ENCODE measurements around the gene SLX4IP. TPM values are rescaled to one million over a fixed set of nuclear protein-coding genes. Genes with fewer than 3 reads are reported as not detected.

The SLX4IP gene
- total and polyA plus RNA-seq, 2 donors: 1.4 to 7.1 TPM

- H3K4me3 ChIP-seq (ENCODE audit: low read depth, low read length): no peak overlapping the region
- no peaks in the 10 kb centered on the region for H3K4me1 ChIP-seq (ENCODE audit: insufficient read depth)
- no peaks in the 10 kb centered on the region for H3K36me3 ChIP-seq (ENCODE audit: insufficient read depth)
- H3K27ac ChIP-seq (ENCODE audit: low read depth): no peak overlapping the region
- 96% methylated on average over 4 of the region's 4 CpGs for WGBS
- DNase-seq (ENCODE audit: extremely low spot score): no peak
These were observed 43.8 kb downstream of the SLX4IP start for GRCh38 chr20:10478930-10479329.

DNA sequence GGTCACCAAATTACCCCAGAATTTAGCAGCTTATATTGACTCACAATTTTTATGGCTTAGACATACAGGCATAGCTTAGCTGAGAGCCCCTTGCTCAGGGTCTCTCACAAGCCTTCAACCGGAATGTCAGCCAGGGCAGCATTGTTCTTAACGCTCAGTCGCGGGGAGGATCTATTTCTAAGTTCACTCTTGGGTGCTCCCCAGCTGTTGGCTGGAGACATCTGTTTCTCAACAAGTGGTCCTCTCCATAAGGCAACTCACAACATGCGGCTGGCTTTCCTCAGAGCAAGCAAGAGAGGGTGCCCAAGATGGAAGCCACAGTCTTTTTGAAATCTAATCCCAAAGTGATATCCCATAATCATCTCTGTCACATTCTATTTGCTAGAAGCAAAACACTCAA lies 46.6 kb downstream of the SLX4IP start:
- Histone ChIP-seq H3K4me3 (ENCODE audit: low read depth, low read length) (no peak overlapping the region), H3K4me1 (ENCODE audit: insufficient read depth) (no peaks in the 10 kb centered on the region), H3K36me3 (ENCODE audit: insufficient read depth) (no peaks in the 10 kb centered on the region), H3K27ac (ENCODE audit: low read depth) (no peak overlapping the region)
- 82% methylated on average over 5 of the region's 5 CpGs for WGBS
- no peak for DNase-seq (ENCODE audit: extremely low spot score)

DNA sequence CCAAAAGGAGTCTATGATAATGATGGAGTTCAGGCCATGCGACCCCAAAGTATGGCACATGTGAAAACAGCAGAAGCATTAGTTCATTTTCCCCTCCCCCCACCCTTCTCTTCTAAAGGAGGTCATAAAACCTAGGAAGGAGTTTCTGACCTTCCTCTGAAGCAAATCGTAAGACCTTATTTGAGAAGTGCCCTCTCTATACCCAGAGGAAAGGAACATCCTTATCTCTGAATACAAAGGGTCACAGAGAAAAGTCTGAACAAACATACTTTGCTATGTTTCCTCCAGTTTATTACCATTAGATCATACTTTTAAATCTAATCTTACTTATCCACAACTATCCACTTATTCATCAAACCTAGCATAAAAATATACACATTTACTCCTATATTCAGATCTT lies 48.6 kb downstream of the SLX4IP start:
- H3K4me1 ChIP-seq (ENCODE audit: insufficient read depth): no peaks in the 10 kb centered on the region
- 91% methylated on average over 2 of the region's 2 CpGs for WGBS
- H3K36me3 ChIP-seq (ENCODE audit: insufficient read depth): no peaks in the 10 kb centered on the region
- H3K4me3 ChIP-seq (ENCODE audit: low read depth, low read length): no peak overlapping the region
- no peak for DNase-seq (ENCODE audit: extremely low spot score)
- H3K27ac ChIP-seq (ENCODE audit: low read depth): no peak overlapping the region

DNA sequence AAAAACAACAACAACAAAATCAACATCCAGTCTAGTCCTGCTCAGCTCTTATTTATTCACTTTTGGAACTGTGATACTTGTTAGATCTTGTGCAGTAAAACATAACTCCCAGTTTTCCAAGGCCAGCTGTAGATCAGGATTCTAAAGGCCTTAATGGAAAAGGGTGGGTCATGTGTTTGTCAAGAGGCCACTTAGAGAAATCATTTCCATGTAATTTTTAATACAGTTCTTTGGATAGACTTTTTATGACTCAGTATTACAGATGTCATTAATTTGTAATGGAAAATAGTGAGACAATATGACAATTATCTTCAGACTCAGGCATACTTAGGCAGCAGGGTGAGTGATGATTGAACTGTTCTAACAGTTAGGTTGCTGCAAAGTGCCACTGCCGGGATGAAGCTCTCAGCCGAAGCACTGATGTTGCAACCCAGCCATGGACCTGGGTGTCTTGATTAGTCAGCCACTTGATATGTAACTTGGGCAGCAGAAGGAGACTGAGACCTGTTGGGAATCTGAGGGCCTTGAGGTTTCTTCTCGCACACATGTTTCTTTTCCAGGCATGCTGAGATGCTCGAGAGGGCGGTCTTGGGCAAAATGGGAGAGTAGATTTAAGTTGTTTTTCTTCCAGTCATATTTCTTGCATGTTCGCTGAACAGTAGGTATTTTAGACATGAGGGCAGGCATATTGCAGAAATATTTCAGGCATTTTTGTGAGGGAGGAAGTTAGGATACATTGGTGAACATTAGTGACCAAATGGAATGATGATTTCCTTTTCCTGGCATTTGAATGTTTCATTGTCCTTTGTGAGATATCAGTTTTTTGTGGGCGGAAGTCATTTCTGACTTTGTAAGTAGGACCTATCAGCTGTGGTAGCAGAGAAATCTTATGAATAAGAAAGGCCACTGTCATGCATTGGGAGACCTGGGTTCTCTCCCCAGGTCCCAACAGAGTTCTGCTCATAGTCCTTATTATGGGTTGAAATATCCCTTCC lies 52.3 kb downstream of the SLX4IP start:
- 89% methylated on average over 7 of the region's 7 CpGs for WGBS
- no peak overlapping the region for H3K4me3 ChIP-seq (ENCODE audit: low read depth, low read length)
- H3K4me1 ChIP-seq (ENCODE audit: insufficient read depth): no peaks in the 10 kb centered on the region
- no peak overlapping the region for H3K27ac ChIP-seq (ENCODE audit: low read depth)
- H3K36me3 ChIP-seq (ENCODE audit: insufficient read depth): no peaks in the 10 kb centered on the region
- no peak for DNase-seq (ENCODE audit: extremely low spot score)

DNA sequence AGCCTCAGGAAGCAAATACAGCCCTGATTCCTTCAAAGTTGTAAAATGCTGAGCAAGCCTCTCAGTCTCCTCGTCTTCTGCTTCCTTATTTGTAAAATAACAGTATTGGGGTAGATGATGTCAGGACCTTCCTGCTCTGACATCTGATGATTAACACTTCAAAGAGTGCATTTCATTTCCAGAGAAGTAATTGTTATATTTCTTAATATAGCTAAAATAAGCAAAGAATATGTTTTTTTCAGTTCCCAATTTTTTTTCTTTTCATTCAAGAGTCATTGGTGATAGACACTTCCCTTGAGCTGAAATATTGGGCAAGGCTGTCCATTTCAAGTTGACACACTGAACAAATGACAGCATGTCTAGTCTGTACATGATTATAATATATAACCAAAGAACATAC lies 53.4 kb downstream of the SLX4IP start:
- no peaks in the 10 kb centered on the region for H3K4me1 ChIP-seq (ENCODE audit: insufficient read depth)
- H3K27ac ChIP-seq (ENCODE audit: low read depth): no peak overlapping the region
- WGBS: 84% methylated on average over 1 of the region's 1 CpG
- DNase-seq (ENCODE audit: extremely low spot score): no peak
- no peaks in the 10 kb centered on the region for H3K36me3 ChIP-seq (ENCODE audit: insufficient read depth)
- H3K4me3 ChIP-seq (ENCODE audit: low read depth, low read length): no peak overlapping the region

DNA sequence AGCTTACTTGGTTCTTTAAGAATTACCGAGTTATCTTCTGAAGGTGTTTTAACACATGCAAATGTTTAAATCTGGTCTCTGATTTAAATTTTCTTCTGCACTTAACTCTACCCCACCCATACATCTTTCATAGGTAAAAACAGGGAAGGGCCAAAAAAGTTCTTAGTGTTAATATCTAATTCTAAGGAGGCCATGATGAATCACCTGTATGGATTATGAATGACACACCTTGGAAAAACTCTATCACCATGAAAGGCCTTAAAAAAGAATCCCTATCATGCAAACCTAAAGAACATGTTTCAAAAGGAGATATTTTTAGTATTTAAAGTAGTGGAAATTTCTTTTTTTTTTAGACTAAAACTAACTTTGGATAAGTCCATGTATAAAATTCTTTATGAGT lies 54.7 kb downstream of the SLX4IP start:
- Histone ChIP-seq H3K4me1 (ENCODE audit: insufficient read depth) (no peaks in the 10 kb centered on the region), H3K36me3 (ENCODE audit: insufficient read depth) (no peaks in the 10 kb centered on the region), H3K4me3 (ENCODE audit: low read depth, low read length) (no peak overlapping the region), H3K27ac (ENCODE audit: low read depth) (no peak overlapping the region)
- whole genome bisulfite sequencing: 97% methylated on average over 1 of the region's 1 CpG
- DNase-seq (ENCODE audit: extremely low spot score): no peak

GRCh38 chr20:10490257-10490656 lies 55.2 kb downstream of the SLX4IP start:
- no peaks in the 10 kb centered on the region for H3K4me1 ChIP-seq (ENCODE audit: insufficient read depth)
- H3K4me3 ChIP-seq (ENCODE audit: low read depth, low read length): no peak overlapping the region
- H3K36me3 ChIP-seq (ENCODE audit: insufficient read depth): no peaks in the 10 kb centered on the region
- H3K27ac ChIP-seq (ENCODE audit: low read depth): no peak overlapping the region
- WGBS: 97% methylated on average over 2 of the region's 2 CpGs
- DNase-seq (ENCODE audit: extremely low spot score): no peak

DNA sequence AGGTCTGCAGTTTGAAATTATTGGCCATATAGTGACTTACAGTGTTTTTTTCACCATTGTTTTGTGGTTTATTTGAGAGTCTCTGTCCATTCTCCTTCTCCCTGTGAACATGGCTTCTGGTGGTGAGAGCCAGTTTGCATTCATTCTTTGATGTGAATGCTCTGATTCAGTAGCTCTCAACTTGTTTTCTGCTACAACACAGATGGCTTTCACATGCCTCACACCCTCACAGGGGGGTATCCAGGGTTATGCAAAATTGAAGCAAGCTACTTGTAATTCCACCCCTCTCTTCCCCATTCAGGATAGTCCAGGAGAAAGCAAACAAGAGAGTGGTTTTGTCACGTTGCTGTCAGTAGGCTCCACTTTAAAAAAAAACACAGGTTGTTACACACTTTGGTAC lies 55.6 kb downstream of the SLX4IP start:
- WGBS: 63% methylated on average over 1 of the region's 1 CpG

DNA sequence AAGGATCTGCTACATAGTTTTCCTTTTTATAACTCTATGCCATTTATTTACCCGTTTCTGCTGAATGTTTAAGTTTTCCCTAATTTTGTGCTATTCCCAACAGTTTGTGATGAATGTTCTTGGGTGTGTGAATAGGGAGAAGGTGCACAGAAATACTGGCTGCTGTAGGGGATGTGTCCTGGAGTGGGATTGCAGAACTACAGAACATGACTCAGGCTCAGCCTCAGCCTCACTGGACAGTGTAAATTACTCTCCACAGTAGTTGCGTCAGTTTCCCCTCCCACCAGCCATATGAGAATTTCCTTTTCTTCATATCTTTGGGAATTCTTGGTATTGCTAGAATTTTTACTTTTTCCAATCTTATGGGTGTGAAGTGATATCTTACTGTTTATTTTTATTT lies 57.0 kb downstream of the SLX4IP start:
- Histone ChIP-seq H3K27ac (ENCODE audit: low read depth) (no peak overlapping the region), H3K4me1 (ENCODE audit: insufficient read depth) (no peaks in the 10 kb centered on the region), H3K36me3 (ENCODE audit: insufficient read depth) (no peaks in the 10 kb centered on the region), H3K4me3 (ENCODE audit: low read depth, low read length) (no peak overlapping the region)
- WGBS: 83% methylated on average over 2 of the region's 2 CpGs
- DNase-seq (ENCODE audit: extremely low spot score): no peak

More for the DNA sequence above, 55.6 kb downstream of the SLX4IP start:
- no peak for DNase-seq (ENCODE audit: extremely low spot score)
- H3K36me3 ChIP-seq (ENCODE audit: insufficient read depth): no peaks in the 10 kb centered on the region
- H3K4me3 ChIP-seq (ENCODE audit: low read depth, low read length): no peak overlapping the region
- no peaks in the 10 kb centered on the region for H3K4me1 ChIP-seq (ENCODE audit: insufficient read depth)
- no peak overlapping the region for H3K27ac ChIP-seq (ENCODE audit: low read depth)

DNA sequence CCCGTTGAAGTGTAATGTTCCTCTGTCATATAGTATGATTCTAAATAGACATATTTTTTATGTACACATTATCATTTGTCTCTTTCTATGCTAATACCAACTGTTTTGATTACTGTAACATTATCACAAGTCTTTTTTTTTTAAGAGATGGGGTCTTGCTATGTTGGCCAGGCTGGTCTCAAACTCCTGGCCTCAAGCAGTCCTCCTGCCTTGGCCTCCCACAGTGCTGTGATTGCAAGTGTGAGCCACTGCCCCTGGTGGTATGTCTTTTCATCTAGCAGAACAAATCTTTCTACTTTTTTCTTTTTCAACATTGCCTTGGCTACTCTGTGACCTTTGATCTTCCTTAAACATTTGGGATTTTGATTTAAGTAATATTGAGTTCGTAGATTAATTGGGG lies 57.7 kb downstream of the SLX4IP start:
- no peak overlapping the region for H3K4me3 ChIP-seq (ENCODE audit: low read depth, low read length)
- WGBS: 99% methylated on average over 2 of the region's 2 CpGs
- DNase-seq (ENCODE audit: extremely low spot score): no peak
- no peaks in the 10 kb centered on the region for H3K36me3 ChIP-seq (ENCODE audit: insufficient read depth)
- H3K4me1 ChIP-seq (ENCODE audit: insufficient read depth): no peaks in the 10 kb centered on the region
- no peak overlapping the region for H3K27ac ChIP-seq (ENCODE audit: low read depth)

DNA sequence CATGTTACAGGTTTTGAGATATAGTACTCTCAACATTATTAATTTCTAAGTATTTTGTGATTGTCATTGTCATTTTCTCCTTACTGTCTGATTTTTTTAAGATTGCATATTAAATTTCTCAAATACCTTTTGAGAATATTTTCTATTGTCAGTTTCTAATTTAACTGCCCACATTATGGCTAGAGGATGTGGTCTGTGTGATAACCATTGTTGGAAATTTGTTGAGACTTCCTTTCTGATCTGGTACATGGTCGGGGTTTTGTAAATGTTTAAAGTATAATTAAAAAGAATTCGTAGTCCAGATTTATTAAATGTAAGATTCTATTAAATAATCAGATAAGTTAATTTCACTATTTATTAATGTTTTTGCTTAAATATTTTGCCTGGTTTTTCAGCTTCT lies 60.1 kb downstream of the SLX4IP start:
- Histone ChIP-seq H3K4me1 (ENCODE audit: insufficient read depth) (no peaks in the 10 kb centered on the region), H3K27ac (ENCODE audit: low read depth) (no peak overlapping the region), H3K4me3 (ENCODE audit: low read depth, low read length) (no peak overlapping the region), H3K36me3 (ENCODE audit: insufficient read depth) (no peaks in the 10 kb centered on the region)
- no peak for DNase-seq (ENCODE audit: extremely low spot score)
- 78% methylated on average over 2 of the region's 2 CpGs for WGBS

- Histone ChIP-seq H3K4me3 (ENCODE audit: low read depth, low read length) (no peak overlapping the region), H3K27ac (ENCODE audit: low read depth) (no peak overlapping the region), H3K36me3 (ENCODE audit: insufficient read depth) (no peaks in the 10 kb centered on the region), H3K4me1 (ENCODE audit: insufficient read depth) (no peaks in the 10 kb centered on the region)
- DNase-seq (ENCODE audit: extremely low spot score): no peak
- 95% methylated on average over 2 of the region's 2 CpGs for WGBS
These were observed 61.4 kb downstream of the SLX4IP start for GRCh38 chr20:10496465-10496864.

DNA sequence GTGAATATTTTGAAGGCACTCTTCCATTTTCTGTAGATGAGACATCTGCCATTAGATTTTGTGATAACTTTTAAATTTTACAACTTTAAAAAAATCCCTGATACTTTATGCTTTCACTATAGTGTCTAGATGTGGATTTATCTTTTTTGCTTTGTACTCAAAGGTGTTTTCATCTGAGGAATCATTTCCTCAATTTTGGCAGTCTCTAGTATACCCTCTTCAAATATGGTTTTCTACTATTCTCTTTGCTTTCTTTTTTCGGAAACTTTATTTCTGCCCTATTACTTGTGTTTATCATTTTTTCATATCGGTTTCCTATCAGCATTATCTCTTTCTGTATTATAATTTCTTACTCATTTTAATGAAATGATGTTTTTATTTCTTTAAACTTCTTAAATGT lies 62.2 kb downstream of the SLX4IP start:
- 92% methylated on average over 2 of the region's 2 CpGs for WGBS
- Histone ChIP-seq H3K4me3 (ENCODE audit: low read depth, low read length) (no peak overlapping the region), H3K4me1 (ENCODE audit: insufficient read depth) (no peaks in the 10 kb centered on the region), H3K27ac (ENCODE audit: low read depth) (no peak overlapping the region), H3K36me3 (ENCODE audit: insufficient read depth) (no peaks in the 10 kb centered on the region)
- DNase-seq (ENCODE audit: extremely low spot score): no peak

DNA sequence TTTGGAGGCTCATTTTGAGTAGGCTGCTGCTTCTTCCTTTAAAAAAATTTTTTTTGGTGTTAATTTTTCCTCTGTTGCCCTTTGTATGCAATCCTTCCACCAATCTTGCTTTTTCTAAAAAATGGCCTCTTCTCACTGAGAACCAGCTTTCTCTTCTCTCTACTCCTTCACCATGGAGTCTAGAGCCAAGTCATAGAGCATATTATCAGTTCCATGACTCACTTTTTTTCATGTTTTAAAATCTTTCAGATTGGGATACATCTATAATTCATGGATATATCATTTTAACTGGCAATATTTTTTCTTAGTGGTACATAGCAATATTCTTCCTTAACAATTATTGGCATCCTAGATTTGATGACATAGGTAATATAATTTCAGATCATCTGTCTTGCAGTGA lies 62.7 kb downstream of the SLX4IP start:
- Histone ChIP-seq H3K27ac (ENCODE audit: low read depth) (no peak overlapping the region), H3K36me3 (ENCODE audit: insufficient read depth) (no peaks in the 10 kb centered on the region), H3K4me3 (ENCODE audit: low read depth, low read length) (no peak overlapping the region), H3K4me1 (ENCODE audit: insufficient read depth) (no peaks in the 10 kb centered on the region)
- no peak for DNase-seq (ENCODE audit: extremely low spot score)

Measured in urinary bladder (tissue), 4 donors.